Uterus (tissue), 4 donors: ENCODE measurements around the gene CUL4B. TPM values are rescaled to one million over a fixed set of nuclear protein-coding genes. Genes with fewer than 3 reads are reported as not detected.

Experiments
- DNase-seq, 2 donors: peaks; one replicate each; pipeline ENCODE4 v3.0.0-alpha.2; 2019 to 2020
- H3K27ac ChIP-seq, 2 donors: fragments of 200-600 bp; sonication (generic); 1 replicate in 1 of 2; 2 replicates in 1 of 2; pipeline ENCODE4 v1.5.1; 2016 to 2018
- H3K27me3 ChIP-seq, 2 donors: fragments of 200-600 bp; sonication (generic); one replicate each; pipeline ENCODE4 v1.5.1; 2018 to 2019; ENCODE audit warnings: control low read depth in 1 of 2
- H3K36me3 ChIP-seq, 2 donors: fragments of 200-600 bp; sonication (generic); one replicate each; pipeline ENCODE4 v1.5.1; 2019; ENCODE audit warnings: control low read depth in 1 of 2
- H3K4me1 ChIP-seq, 2 donors: fragments of 200-600 bp; sonication (generic); one replicate each; pipeline ENCODE4 v1.5.1; 2018 to 2019; ENCODE audit warnings: control low read depth in 1 of 2
- H3K4me3 ChIP-seq, 2 donors: fragments of 200-600 bp; sonication (generic); 1 replicate in 1 of 2; 2 replicates in 1 of 2; pipeline ENCODE4 v1.5.1; 2018 to 2019; ENCODE audit warnings: mild to moderate bottlenecking in 1 of 2
- H3K9me3 ChIP-seq, 2 donors: fragments of 200-600 bp; sonication (generic); one replicate each; pipeline ENCODE4 v1.5.1; 2019; ENCODE audit warnings: control low read depth in 1 of 2
- POLR2A ChIP-seq, 2 donors: fragments of 450-650 bp; IDR thresholded peaks; one replicate each; pipeline ENCODE4 v1.6.1; 2016; ENCODE audit warnings: antibody characterized with exemption in 2 of 2, mild to moderate bottlenecking in 1 of 2, moderate library complexity in 1 of 2
- intact Hi-C: fragments of 100-400 bp; cut with DNase I; formaldehyde crosslinking; loops from one replicate; pipeline ENCODE4 v1.15.1; 2023; ENCODE audit warnings: low total_unique reads
- total RNA-seq, 4 donors: library from RNA; depleted of rRNA in 3 of 4; stranded (reverse); fragments of >200 nt in 3 of 4; gene quantifications; one replicate each; pipeline versions ENCODE4 v1.1.0 to v1.2.4, GENCODE V29; 2014 to 2023
- TF ChIP-seq, protein P1 (sequence below), 4 experiments: fragments of 200-600 bp in 2 of 4; fragments of 450-650 bp in 2 of 4; sonication (generic) in 2 of 4; IDR thresholded peaks; one replicate each; pipeline ENCODE4 v1.5.1; 2016 to 2019; ENCODE audit warnings: antibody characterized with exemption in 4 of 4, mild to moderate bottlenecking in 2 of 4, moderate library complexity in 1 of 4
- donor health status: DM: yes; HTN: yes; CAD: no.

CUL4B gene
- total RNA-seq, 4 donors from 2014 or later: 29.2 to 88.1 (median 44.0) TPM

- Histone ChIP-seq H3K27me3 (peaks cover 0 to 4% of the 10 kb centered on the region in 2 donors), H3K4me3 (peak overlapping the region; percentile 59 to 65), H3K4me1 (no peaks in the 10 kb centered on the region), H3K9me3 (no peaks in the 10 kb centered on the region), H3K27ac (peak overlapping the region; percentile 97 to 98), H3K36me3 (no peaks in the 10 kb centered on the region)
- TF ChIP-seq, protein P1, sequence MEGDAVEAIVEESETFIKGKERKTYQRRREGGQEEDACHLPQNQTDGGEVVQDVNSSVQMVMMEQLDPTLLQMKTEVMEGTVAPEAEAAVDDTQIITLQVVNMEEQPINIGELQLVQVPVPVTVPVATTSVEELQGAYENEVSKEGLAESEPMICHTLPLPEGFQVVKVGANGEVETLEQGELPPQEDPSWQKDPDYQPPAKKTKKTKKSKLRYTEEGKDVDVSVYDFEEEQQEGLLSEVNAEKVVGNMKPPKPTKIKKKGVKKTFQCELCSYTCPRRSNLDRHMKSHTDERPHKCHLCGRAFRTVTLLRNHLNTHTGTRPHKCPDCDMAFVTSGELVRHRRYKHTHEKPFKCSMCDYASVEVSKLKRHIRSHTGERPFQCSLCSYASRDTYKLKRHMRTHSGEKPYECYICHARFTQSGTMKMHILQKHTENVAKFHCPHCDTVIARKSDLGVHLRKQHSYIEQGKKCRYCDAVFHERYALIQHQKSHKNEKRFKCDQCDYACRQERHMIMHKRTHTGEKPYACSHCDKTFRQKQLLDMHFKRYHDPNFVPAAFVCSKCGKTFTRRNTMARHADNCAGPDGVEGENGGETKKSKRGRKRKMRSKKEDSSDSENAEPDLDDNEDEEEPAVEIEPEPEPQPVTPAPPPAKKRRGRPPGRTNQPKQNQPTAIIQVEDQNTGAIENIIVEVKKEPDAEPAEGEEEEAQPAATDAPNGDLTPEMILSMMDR (IDR thresholded peaks at IDR 0.05): no peak
- no peak for TF ChIP-seq POLR2A (IDR thresholded peaks at IDR 0.05)
- DNase-seq: no peak
- intact Hi-C loops: no loop called here
Observed at GRCh38 chrX:120559804-120560203, 958 bp downstream of the CUL4B start.

DNA sequence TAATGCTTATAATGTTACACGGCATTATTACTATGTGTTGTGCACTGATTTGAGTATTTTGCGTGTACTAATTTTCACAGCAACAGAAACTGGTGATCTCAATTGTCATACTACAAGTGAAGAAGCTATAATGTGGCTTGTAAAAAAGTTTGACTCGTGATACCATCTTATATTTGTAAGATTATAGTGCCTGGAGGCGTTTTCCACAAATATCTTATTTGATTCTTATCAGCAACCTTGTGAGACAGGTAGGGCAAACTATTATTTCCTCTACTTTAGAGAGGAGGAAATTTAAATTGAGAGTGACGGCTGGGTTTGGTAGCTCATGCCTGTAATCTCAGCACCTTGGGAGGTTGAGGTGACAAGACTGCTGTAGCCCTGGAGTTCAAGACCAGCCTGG, 4.5 kb downstream of the CUL4B start:
- H3K36me3 ChIP-seq: no peaks in the 10 kb centered on the region
- H3K4me1 ChIP-seq: no peaks in the 10 kb centered on the region
- H3K9me3 ChIP-seq: no peaks in the 10 kb centered on the region
- no peak overlapping the region for H3K27ac ChIP-seq
- intact Hi-C loops: no loop called here
- no peak overlapping the region for H3K4me3 ChIP-seq
- H3K27me3 ChIP-seq: peaks cover 0 to 4% of the 10 kb centered on the region in 2 donors
- no peak for DNase-seq
- TF ChIP-seq, protein P1 (IDR thresholded peaks at IDR 0.05): no peak
- no peak for TF ChIP-seq POLR2A (IDR thresholded peaks at IDR 0.05)

DNA sequence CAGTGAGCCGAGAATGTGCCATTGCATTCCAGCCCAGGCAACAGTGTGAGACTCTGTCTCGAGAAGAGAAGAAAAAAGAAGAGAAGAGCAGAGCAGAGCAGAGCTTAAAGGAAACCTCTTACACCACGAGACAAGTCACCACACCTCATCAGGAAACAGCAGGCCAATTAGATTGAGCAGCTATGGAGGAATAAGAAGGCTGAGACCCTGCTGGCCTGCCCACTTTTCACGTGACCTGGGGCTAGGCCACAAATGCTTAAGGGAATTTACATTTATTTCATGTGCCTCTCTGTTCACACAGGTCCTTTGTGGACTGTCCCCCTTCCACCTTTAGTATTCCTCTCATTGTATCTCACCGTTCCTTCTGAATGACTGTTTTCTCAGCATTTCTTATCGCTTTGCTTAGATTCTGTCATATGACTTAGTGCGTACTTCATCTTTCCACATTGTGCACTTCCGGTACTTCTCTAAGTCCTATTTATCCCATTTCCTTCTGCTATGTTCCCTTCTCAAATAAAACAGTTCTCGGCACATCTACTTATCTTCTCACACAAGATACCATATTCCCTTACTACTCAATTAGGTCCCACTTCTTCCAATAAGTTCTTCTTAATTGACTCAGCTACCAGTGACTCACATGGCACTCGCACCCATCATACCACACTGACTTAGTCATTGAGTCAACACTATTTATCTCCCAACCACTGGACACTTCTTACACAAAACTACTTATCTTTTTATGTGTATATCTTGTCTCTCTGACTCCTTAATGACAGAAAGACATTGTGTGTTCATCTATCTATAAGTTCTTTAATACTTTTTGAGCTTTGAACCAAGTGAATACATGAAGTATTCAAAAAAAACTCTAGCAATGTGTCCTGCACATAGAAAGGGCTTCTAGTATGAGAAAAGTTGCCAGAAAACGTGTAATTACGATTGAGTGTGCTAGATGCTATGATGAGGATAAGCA, 11.0 kb downstream of the CUL4B start:
- intact Hi-C loops: no loop called here
- Histone ChIP-seq H3K9me3 (no peaks in the 10 kb centered on the region), H3K4me3 (no peak overlapping the region), H3K27ac (no peak overlapping the region), H3K4me1 (no peaks in the 10 kb centered on the region), H3K27me3 (no peaks in the 10 kb centered on the region), H3K36me3 (no peaks in the 10 kb centered on the region)
- DNase-seq: no peak
- TF ChIP-seq POLR2A (IDR thresholded peaks at IDR 0.05): no peak
- TF ChIP-seq, protein P1 (IDR thresholded peaks at IDR 0.05): no peak

GRCh38 chrX:120536061-120536460, 24.7 kb downstream of the CUL4B start:
- no peaks in the 10 kb centered on the region for H3K27me3 ChIP-seq
- H3K4me3 ChIP-seq: no peak overlapping the region
- no peaks in the 10 kb centered on the region for H3K9me3 ChIP-seq
- intact Hi-C loops: no loop called here
- no peak for DNase-seq
- no peak overlapping the region for H3K27ac ChIP-seq
- H3K36me3 ChIP-seq: no peaks in the 10 kb centered on the region
- H3K4me1 ChIP-seq: no peaks in the 10 kb centered on the region
- TF ChIP-seq, protein P1 (IDR thresholded peaks at IDR 0.05): no peak
- TF ChIP-seq POLR2A (IDR thresholded peaks at IDR 0.05): no peak
